Hepatocyte (in vitro differentiated cells): ENCODE data around the gene POLR1E.

Experiments
- CTCF ChIP-seq: fragments of 200-600 bp; sonication (generic); IDR thresholded peaks from 2 replicates; pipeline ENCODE4 v1.5.1; 2016; ENCODE audit warnings: antibody characterized with exemption, mild to moderate bottlenecking; ENCODE audit not compliant: poor library complexity
- EZH2 ChIP-seq: fragments of 200-600 bp; sonication (generic); IDR thresholded peaks from 2 replicates; pipeline ENCODE4 v1.6.1; 2016; ENCODE audit warnings: antibody characterized with exemption, mild to moderate bottlenecking, borderline replicate concordance
- EZH2phosphoT487 ChIP-seq: fragments of 200-600 bp; sonication (generic); IDR thresholded peaks from one replicate; pipeline ENCODE4 v1.6.1; 2018; ENCODE audit warnings: antibody characterized with exemption, mild to moderate bottlenecking, low read depth, moderate library complexity; ENCODE audit not compliant: unreplicated experiment, severe bottlenecking

DNA sequence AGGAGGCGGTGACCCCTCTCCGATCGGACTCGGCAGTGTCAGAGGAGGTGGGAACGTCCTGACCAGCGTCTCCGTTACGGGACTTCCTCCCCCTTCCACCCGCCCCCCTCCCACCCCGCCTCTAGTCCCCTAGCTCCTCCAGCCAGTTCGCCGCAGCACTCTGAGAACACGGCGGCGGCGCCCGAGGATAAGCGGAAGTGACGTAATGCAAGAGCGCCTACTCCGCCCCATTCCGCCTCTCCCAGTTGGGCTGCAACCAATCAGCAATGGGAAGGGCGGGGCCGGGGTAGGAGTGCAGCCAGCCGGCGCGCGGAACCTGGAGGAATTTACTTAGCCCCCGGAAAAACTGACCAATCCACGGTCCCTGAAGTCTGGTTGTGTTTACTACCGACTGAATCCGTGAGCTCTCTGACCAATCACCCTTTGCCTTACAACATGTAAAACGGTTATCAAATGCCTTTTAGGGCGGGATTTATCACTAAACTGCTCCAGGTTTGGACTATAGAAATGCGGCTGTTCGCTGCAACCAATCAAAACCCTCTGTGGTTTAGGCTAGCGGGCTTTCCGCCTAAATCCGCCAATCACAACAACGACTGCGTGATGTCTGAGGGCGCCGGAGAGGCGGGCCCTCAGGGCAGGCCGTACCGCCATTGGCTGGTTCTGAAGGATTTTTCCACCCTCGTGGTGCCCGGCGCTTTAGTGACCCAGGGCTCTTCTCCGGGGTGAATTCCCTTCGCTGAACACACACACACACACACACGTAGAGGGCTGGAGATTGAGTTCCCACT is 20.3 kb upstream of the POLR1E start, which contains the start of gene ZBTB5:
- TF ChIP-seq CTCF (no peak), EZH2phosphoT487 (no peak), EZH2 (no peak)
